ENCODE data around the gene LHFPL5. TPM values are rescaled to one million over a fixed set of nuclear protein-coding genes. Genes with fewer than 3 reads are reported as not detected.

The LHFPL5 gene
- polyA plus RNA-seq, 4 donors = 0.04 to 0.12 TPM; not detected in 2

DNA sequence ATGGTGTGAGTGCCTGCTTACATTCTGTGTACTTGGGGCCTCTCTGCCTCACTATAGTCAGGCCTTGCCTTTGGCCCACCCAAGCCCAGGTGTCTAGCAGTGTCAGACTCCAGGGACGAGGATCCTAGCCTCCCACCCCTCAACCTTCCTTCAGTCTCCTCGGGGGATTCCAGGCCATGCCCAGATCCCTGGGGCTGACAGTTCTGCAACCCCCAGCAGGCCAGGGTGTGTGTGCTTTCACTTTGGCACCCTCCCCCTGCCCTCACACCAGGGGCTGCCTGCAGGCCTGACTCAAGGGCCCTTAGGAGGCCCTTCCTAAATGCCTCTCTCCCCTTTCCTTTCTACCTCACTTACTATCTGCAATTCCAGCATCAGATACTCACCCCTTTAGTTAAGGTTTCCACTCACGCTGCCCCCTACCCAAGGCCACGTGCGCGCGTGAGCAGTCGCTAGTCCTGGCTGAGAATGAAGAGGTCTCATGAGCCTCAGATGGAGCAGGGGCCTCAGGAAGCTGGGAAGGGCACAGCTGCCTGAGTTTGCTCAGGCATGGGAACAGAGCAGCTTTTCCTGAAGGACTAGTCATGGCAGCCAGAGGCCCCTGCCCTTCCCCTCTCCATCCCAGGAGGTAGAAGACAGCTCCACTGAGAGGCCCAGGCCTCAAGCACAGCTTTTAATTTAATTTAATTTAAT is 7.2 kb upstream of the LHFPL5 start:
- Histone ChIP-seq H3K4me1 (ENCODE audit: control insufficient read depth in 3 of 3, insufficient read depth in 2 of 3, low read depth in 1 of 3, low read length in 2 of 3) (no peaks in the 10 kb centered on the region), H3K27me3 (ENCODE audit: control insufficient read depth in 3 of 3, insufficient read depth in 3 of 3, low read length in 3 of 3) (peaks cover 0 to 3% (median 0%) of the 10 kb centered on the region in 3 donors), H3K27ac (ENCODE audit: low read depth in 1 of 3, low read length in 2 of 3) (no peak overlapping the region), H3K36me3 (ENCODE audit: control insufficient read depth in 3 of 3, insufficient read depth in 2 of 3, low read depth in 1 of 3, low read length in 3 of 3) (no peaks in the 10 kb centered on the region), H3K9me3 (ENCODE audit: control insufficient read depth in 2 of 2, insufficient read depth in 1 of 2, low read depth in 1 of 2, low read length in 1 of 2) (no peaks in the 10 kb centered on the region), H3K4me3 (ENCODE audit: low read depth in 1 of 3, low read length in 3 of 3) (no peak overlapping the region)
- WGBS, 3 donors = 81 to 94% (median 84%) methylated on average over 8 of the region's 8 CpGs
- FAIRE-seq (no peak), DNase-seq (no peak)

DNA sequence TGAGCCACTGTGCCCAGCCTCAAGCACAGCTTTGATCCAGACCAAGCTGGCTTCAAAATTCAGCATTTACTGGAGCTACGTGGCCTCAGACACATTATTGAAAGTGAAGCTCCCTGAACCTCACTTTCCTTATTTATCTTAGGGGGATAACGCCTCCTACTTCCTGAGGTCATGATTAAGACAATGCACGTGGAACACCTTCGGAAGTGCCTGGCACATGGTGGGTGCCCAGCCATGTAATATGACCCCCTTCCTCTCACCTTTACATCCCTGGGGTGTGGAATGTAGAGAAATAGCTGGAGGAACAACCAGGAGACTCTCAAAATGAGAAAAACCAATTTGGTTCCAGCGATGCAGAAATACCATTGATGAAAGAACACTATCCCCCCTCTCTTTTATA is 6.4 kb upstream of the LHFPL5 start:
- Histone ChIP-seq H3K27ac (ENCODE audit: low read depth in 1 of 3, low read length in 2 of 3) (no peak overlapping the region), H3K4me1 (ENCODE audit: control insufficient read depth in 3 of 3, insufficient read depth in 2 of 3, low read depth in 1 of 3, low read length in 2 of 3) (no peaks in the 10 kb centered on the region), H3K27me3 (ENCODE audit: control insufficient read depth in 3 of 3, insufficient read depth in 3 of 3, low read length in 3 of 3) (peaks cover 0 to 3% (median 0%) of the 10 kb centered on the region in 3 donors), H3K9me3 (ENCODE audit: control insufficient read depth in 2 of 2, insufficient read depth in 1 of 2, low read depth in 1 of 2, low read length in 1 of 2) (no peaks in the 10 kb centered on the region), H3K4me3 (ENCODE audit: low read depth in 1 of 3, low read length in 3 of 3) (no peak overlapping the region), H3K36me3 (ENCODE audit: control insufficient read depth in 3 of 3, insufficient read depth in 2 of 3, low read depth in 1 of 3, low read length in 3 of 3) (no peaks in the 10 kb centered on the region)
- 71 to 80% (median 75%) methylated on average over 5 of the region's 5 CpGs for WGBS, 3 donors
- FAIRE-seq (no peak), DNase-seq (no peak)

DNA sequence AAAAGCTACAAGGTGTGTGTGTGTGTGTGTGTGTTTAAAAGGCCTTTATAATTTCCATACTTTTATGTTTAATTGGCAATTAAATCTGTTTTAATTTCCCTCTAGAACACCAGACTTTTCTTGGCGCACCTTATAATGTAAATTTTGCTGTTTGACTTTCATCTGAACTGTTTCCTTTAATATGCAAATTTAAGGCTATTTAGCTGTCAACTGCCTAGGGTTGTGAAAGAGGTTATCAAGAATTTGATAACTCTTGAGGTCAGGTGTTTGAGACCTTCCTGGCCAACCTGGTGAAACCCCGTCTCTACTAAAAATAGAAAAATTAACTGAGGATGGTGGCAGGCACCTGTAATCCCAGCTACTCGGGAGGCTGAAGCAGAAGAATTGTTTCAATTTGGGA is 4.0 kb upstream of the LHFPL5 start:
- Histone ChIP-seq H3K27ac (ENCODE audit: low read depth in 1 of 3, low read length in 2 of 3) (no peak overlapping the region), H3K9me3 (ENCODE audit: control insufficient read depth in 2 of 2, insufficient read depth in 1 of 2, low read depth in 1 of 2, low read length in 1 of 2) (no peaks in the 10 kb centered on the region), H3K4me3 (ENCODE audit: low read depth in 1 of 3, low read length in 3 of 3) (no peak overlapping the region), H3K4me1 (ENCODE audit: control insufficient read depth in 3 of 3, insufficient read depth in 2 of 3, low read depth in 1 of 3, low read length in 2 of 3) (no peaks in the 10 kb centered on the region), H3K36me3 (ENCODE audit: control insufficient read depth in 3 of 3, insufficient read depth in 2 of 3, low read depth in 1 of 3, low read length in 3 of 3) (no peaks in the 10 kb centered on the region), H3K27me3 (ENCODE audit: control insufficient read depth in 3 of 3, insufficient read depth in 3 of 3, low read length in 3 of 3) (peaks cover 0 to 9% (median 0%) of the 10 kb centered on the region in 3 donors)
- FAIRE-seq = no peak
- no peak for DNase-seq
- WGBS, 3 donors = 61 to 69% (median 66%) methylated on average over 3 of the region's 3 CpGs

- Histone ChIP-seq H3K9me3 (ENCODE audit: control insufficient read depth in 2 of 2, insufficient read depth in 1 of 2, low read depth in 1 of 2, low read length in 1 of 2) (no peaks in the 10 kb centered on the region), H3K4me3 (ENCODE audit: low read depth in 1 of 3, low read length in 3 of 3) (no peak overlapping the region), H3K4me1 (ENCODE audit: control insufficient read depth in 3 of 3, insufficient read depth in 2 of 3, low read depth in 1 of 3, low read length in 2 of 3) (no peaks in the 10 kb centered on the region), H3K27me3 (ENCODE audit: control insufficient read depth in 3 of 3, insufficient read depth in 3 of 3, low read length in 3 of 3) (peaks cover 0 to 7% (median 0%) of the 10 kb centered on the region in 3 donors), H3K27ac (ENCODE audit: low read depth in 1 of 3, low read length in 2 of 3) (no peak overlapping the region), H3K36me3 (ENCODE audit: control insufficient read depth in 3 of 3, insufficient read depth in 2 of 3, low read depth in 1 of 3, low read length in 3 of 3) (no peaks in the 10 kb centered on the region)
- 65 to 69% (median 68%) methylated on average over 3 of the region's 3 CpGs for WGBS, 3 donors
- DNase-seq (no peak), FAIRE-seq (no peak)
These were observed 3.5 kb downstream of the LHFPL5 start for GRCh38 chr6:35808688-35809087.

GRCh38 chr6:35809809-35810208 is 4.7 kb downstream of the LHFPL5 start:
- DNase-seq (no peak), FAIRE-seq (no peak)
- H3K36me3 ChIP-seq (ENCODE audit: control insufficient read depth in 3 of 3, insufficient read depth in 2 of 3, low read depth in 1 of 3, low read length in 3 of 3) = no peaks in the 10 kb centered on the region
- no peaks in the 10 kb centered on the region for H3K9me3 ChIP-seq (ENCODE audit: control insufficient read depth in 2 of 2, insufficient read depth in 1 of 2, low read depth in 1 of 2, low read length in 1 of 2)
- H3K4me1 ChIP-seq (ENCODE audit: control insufficient read depth in 3 of 3, insufficient read depth in 2 of 3, low read depth in 1 of 3, low read length in 2 of 3) = no peaks in the 10 kb centered on the region
- 77 to 81% (median 79%) methylated on average over 5 of the region's 5 CpGs for WGBS, 3 donors
- H3K4me3 ChIP-seq (ENCODE audit: low read depth in 1 of 3, low read length in 3 of 3) = no peak overlapping the region
- H3K27ac ChIP-seq (ENCODE audit: low read depth in 1 of 3, low read length in 2 of 3) = no peak overlapping the region
- H3K27me3 ChIP-seq (ENCODE audit: control insufficient read depth in 3 of 3, insufficient read depth in 3 of 3, low read length in 3 of 3) = peaks cover 0 to 7% (median 0%) of the 10 kb centered on the region in 3 donors

DNA sequence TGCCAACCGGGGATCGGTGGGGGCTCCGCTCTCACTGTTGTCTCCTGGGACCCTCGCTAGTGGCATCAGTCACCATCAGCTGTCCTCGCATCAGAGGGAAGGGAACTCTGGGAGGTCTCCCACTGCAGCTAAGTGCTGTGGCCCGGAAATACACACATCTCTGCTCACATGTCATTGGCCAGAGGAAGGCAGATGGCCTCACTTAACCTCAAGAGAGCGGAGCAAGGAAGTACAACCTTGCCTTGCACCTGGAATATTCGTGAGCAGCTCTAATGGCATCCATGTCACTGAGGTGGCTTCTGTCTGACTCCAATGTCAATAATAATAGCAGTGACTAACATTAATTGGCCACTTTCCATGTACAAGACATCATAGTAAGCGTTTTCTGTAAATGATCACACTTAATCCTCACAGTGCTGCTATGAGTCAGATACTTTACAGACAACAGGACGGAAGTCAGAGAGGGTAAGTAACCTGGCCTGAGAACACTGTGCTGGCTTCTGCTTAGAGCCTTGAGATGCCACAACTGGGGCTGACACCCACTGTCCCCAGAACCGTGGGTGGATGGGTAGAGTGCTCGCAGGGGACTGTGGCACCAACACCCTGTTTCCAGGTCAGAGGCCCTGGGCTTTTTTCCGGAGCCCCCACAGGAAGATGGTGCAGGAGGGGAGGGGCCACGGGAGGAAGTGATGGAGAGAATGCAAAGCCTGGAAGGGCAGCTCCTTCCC is 6.0 kb downstream of the LHFPL5 start:
- no peaks in the 10 kb centered on the region for H3K9me3 ChIP-seq (ENCODE audit: control insufficient read depth in 2 of 2, insufficient read depth in 1 of 2, low read depth in 1 of 2, low read length in 1 of 2)
- peak overlapping the region in 1 of 3 donors; percentile 45 for H3K27ac ChIP-seq (ENCODE audit: low read depth in 1 of 3, low read length in 2 of 3)
- H3K36me3 ChIP-seq (ENCODE audit: control insufficient read depth in 3 of 3, insufficient read depth in 2 of 3, low read depth in 1 of 3, low read length in 3 of 3) = no peaks in the 10 kb centered on the region
- no peak for FAIRE-seq
- H3K4me3 ChIP-seq (ENCODE audit: low read depth in 1 of 3, low read length in 3 of 3) = no peak overlapping the region
- no peaks in the 10 kb centered on the region for H3K4me1 ChIP-seq (ENCODE audit: control insufficient read depth in 3 of 3, insufficient read depth in 2 of 3, low read depth in 1 of 3, low read length in 2 of 3)
- peak in 1 of 2 donors; percentile 55 for DNase-seq
- H3K27me3 ChIP-seq (ENCODE audit: control insufficient read depth in 3 of 3, insufficient read depth in 3 of 3, low read length in 3 of 3) = peaks cover 0 to under 1% (median 0%) of the 10 kb centered on the region in 3 donors
- WGBS, 3 donors = 51 to 61% (median 54%) methylated on average over 14 of the region's 14 CpGs

DNA sequence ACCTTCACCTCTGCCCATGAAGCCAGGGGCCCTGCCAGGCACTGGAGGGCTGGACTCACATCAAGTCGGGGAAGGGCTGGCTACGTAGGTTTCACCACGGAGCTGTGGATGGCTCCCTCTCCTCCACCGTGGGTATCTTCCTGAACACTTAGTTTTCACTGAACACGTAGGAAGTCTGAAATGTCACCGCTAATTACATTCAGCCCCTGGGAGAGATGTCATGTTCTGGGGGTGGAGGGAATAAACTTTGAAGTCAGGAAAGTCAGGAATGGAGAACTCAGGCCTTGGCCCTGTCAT is 6.5 kb downstream of the LHFPL5 start:
- DNase-seq (no peak), FAIRE-seq (no peak)
- Histone ChIP-seq H3K27me3 (ENCODE audit: control insufficient read depth in 3 of 3, insufficient read depth in 3 of 3, low read length in 3 of 3) (no peaks in the 10 kb centered on the region), H3K9me3 (ENCODE audit: control insufficient read depth in 2 of 2, insufficient read depth in 1 of 2, low read depth in 1 of 2, low read length in 1 of 2) (no peaks in the 10 kb centered on the region), H3K4me3 (ENCODE audit: low read depth in 1 of 3, low read length in 3 of 3) (no peak overlapping the region), H3K4me1 (ENCODE audit: control insufficient read depth in 3 of 3, insufficient read depth in 2 of 3, low read depth in 1 of 3, low read length in 2 of 3) (no peaks in the 10 kb centered on the region), H3K36me3 (ENCODE audit: control insufficient read depth in 3 of 3, insufficient read depth in 2 of 3, low read depth in 1 of 3, low read length in 3 of 3) (no peaks in the 10 kb centered on the region), H3K27ac (ENCODE audit: low read depth in 1 of 3, low read length in 2 of 3) (no peak overlapping the region)
- 76 to 85% (median 77%) methylated on average over 6 of the region's 6 CpGs for WGBS, 3 donors

DNA sequence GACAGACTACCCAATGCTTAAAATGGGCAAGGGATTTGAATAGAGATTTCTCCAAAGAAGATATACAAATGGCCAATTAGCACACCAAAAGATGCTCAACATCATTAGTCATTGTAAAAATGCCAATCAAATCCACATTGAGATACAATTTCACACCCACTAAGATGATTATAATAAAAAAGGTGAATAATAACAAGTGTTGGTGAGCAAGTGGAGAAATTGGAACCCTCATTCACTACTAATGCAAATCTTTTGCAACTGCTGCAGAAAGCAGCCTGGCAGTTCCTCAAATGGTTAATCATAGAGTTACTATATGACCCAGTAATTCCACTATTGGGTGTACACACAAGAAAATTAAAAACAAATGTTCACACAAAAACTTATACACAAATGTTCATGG is 12.4 kb downstream of the LHFPL5 start:
- H3K4me3 ChIP-seq (ENCODE audit: low read depth in 1 of 3, low read length in 3 of 3) = no peak overlapping the region
- H3K4me1 ChIP-seq (ENCODE audit: control insufficient read depth in 3 of 3, insufficient read depth in 2 of 3, low read depth in 1 of 3, low read length in 2 of 3) = no peaks in the 10 kb centered on the region
- FAIRE-seq (no peak), DNase-seq (no peak)
- no peak overlapping the region for H3K27ac ChIP-seq (ENCODE audit: low read depth in 1 of 3, low read length in 2 of 3)
- H3K27me3 ChIP-seq (ENCODE audit: control insufficient read depth in 3 of 3, insufficient read depth in 3 of 3, low read length in 3 of 3) = no peaks in the 10 kb centered on the region
- no peaks in the 10 kb centered on the region for H3K9me3 ChIP-seq (ENCODE audit: control insufficient read depth in 2 of 2, insufficient read depth in 1 of 2, low read depth in 1 of 2, low read length in 1 of 2)
- no peaks in the 10 kb centered on the region for H3K36me3 ChIP-seq (ENCODE audit: control insufficient read depth in 3 of 3, insufficient read depth in 2 of 3, low read depth in 1 of 3, low read length in 3 of 3)

DNA sequence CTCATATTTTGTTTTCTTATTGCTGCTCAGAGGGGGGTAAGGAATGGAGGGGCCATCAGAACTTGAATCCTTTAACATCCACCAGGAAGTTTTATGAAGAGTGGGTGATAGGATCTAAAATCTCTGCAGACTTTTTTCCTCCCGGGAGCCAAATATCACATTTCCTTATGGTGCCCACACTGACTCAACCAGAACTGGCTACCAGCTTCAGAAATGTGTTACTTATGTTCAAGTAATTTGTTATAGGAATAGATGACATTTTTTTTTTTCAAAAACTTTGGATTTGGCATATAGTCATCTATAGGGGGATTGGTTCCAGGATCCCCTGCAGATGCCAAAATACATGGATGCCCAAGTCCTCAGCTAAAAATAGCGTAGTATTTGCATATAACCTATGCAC is 18.4 kb downstream of the LHFPL5 start:
- FAIRE-seq = no peak
- no peaks in the 10 kb centered on the region for H3K27me3 ChIP-seq (ENCODE audit: control insufficient read depth in 3 of 3, insufficient read depth in 3 of 3, low read length in 3 of 3)
- no peak overlapping the region for H3K4me3 ChIP-seq (ENCODE audit: low read depth in 1 of 3, low read length in 3 of 3)
- H3K27ac ChIP-seq (ENCODE audit: low read depth in 1 of 3, low read length in 2 of 3) = no peak overlapping the region
- H3K36me3 ChIP-seq (ENCODE audit: control insufficient read depth in 3 of 3, insufficient read depth in 2 of 3, low read depth in 1 of 3, low read length in 3 of 3) = no peaks in the 10 kb centered on the region
- H3K4me1 ChIP-seq (ENCODE audit: control insufficient read depth in 3 of 3, insufficient read depth in 2 of 3, low read depth in 1 of 3, low read length in 2 of 3) = no peaks in the 10 kb centered on the region
- WGBS, 3 donors = 89 to 98% (median 89%) methylated on average over 2 of the region's 2 CpGs
- DNase-seq = no peak
- H3K9me3 ChIP-seq (ENCODE audit: control insufficient read depth in 2 of 2, insufficient read depth in 1 of 2, low read depth in 1 of 2, low read length in 1 of 2) = no peaks in the 10 kb centered on the region

Measured in small intestine (tissue), 7 donors.